ENCODE measurements around the gene MAPK14. TPM values are rescaled to one million over a fixed set of nuclear protein-coding genes. Genes with fewer than 3 reads are reported as not detected.

MAPK14 gene
- total RNA-seq, 1 donor from 2014 or later, result 41.3 TPM

- Mint-ChIP-seq H3K9me3 (ENCODE audit: unreplicated experiment) (no peaks in the 10 kb centered on the region), H3K27ac (ENCODE audit: unreplicated experiment) (no peak overlapping the region), H3K27me3 (ENCODE audit: low read depth, unreplicated experiment) (no peaks in the 10 kb centered on the region), H3K36me3 (ENCODE audit: low read depth, unreplicated experiment) (peaks cover 10% of the 10 kb centered on the region), H3K4me3 (ENCODE audit: unreplicated experiment) (no peak overlapping the region), H3K4me1 (ENCODE audit: low read depth, unreplicated experiment) (peaks cover 15% of the 10 kb centered on the region)
- DNase-seq (ENCODE audit: low read depth), result no peak
- H3K9me3 ChIP-seq (ENCODE audit: insufficient read depth, low read depth, low read length), result no peaks in the 10 kb centered on the region
- H3K27ac ChIP-seq (ENCODE audit: low read depth, low read length), result no peak overlapping the region
- H3K79me2 ChIP-seq (ENCODE audit: insufficient read depth, low read length), result no peaks in the 10 kb centered on the region
- H3K27me3 ChIP-seq (ENCODE audit: insufficient read depth, low read length), result no peaks in the 10 kb centered on the region
- no peaks in the 10 kb centered on the region for H3K4me1 ChIP-seq (ENCODE audit: insufficient read depth, low read length)
- H3K4me3 ChIP-seq (ENCODE audit: insufficient read depth, low read depth, low read length), result no peak overlapping the region
- peaks cover 32% of the 10 kb centered on the region for H3K36me3 ChIP-seq (ENCODE audit: insufficient read depth, low read length)
- H4K20me1 ChIP-seq (ENCODE audit: insufficient read depth, low read length), result peaks cover 17% of the 10 kb centered on the region
- no peak overlapping the region for H3K4me2 ChIP-seq (ENCODE audit: low read length)
- FAIRE-seq, result no peak
- H2AFZ ChIP-seq (ENCODE audit: low read depth, low read length), result no peak overlapping the region
- no peak overlapping the region for H3K9ac ChIP-seq (ENCODE audit: low read length)
- TF ChIP-seq EZH2 (IDR thresholded peaks at IDR 0.05; ENCODE audit: insufficient read depth, low read length), result no peak
- no peak for TF ChIP-seq CTCF (IDR thresholded peaks at IDR 0.05; ENCODE audit: insufficient read depth, low read depth, low read length)
Observed at GRCh38 chr6:36098920-36099647, 71.5 kb downstream of the MAPK14 start.

- Histone ChIP-seq H3K36me3 (ENCODE audit: insufficient read depth, low read length) (peaks cover 32% of the 10 kb centered on the region), H3K9ac (ENCODE audit: low read length) (no peak overlapping the region), H3K4me3 (ENCODE audit: insufficient read depth, low read depth, low read length) (no peak overlapping the region), H3K27ac (ENCODE audit: low read depth, low read length) (no peak overlapping the region), H2AFZ (ENCODE audit: low read depth, low read length) (no peak overlapping the region), H3K9me3 (ENCODE audit: insufficient read depth, low read depth, low read length) (no peaks in the 10 kb centered on the region), H3K4me1 (ENCODE audit: insufficient read depth, low read length) (no peaks in the 10 kb centered on the region), H3K4me2 (ENCODE audit: low read length) (no peak overlapping the region), H3K79me2 (ENCODE audit: insufficient read depth, low read length) (no peaks in the 10 kb centered on the region), H3K27me3 (ENCODE audit: insufficient read depth, low read length) (no peaks in the 10 kb centered on the region), H4K20me1 (ENCODE audit: insufficient read depth, low read length) (peaks cover 17% of the 10 kb centered on the region)
- Mint-ChIP-seq H3K27ac (ENCODE audit: unreplicated experiment) (no peak overlapping the region), H3K36me3 (ENCODE audit: low read depth, unreplicated experiment) (peaks cover 10% of the 10 kb centered on the region), H3K27me3 (ENCODE audit: low read depth, unreplicated experiment) (no peaks in the 10 kb centered on the region), H3K9me3 (ENCODE audit: unreplicated experiment) (no peaks in the 10 kb centered on the region), H3K4me1 (ENCODE audit: low read depth, unreplicated experiment) (peaks cover 12% of the 10 kb centered on the region), H3K4me3 (ENCODE audit: unreplicated experiment) (no peak overlapping the region)
- FAIRE-seq, result no peak
- TF ChIP-seq EZH2 (IDR thresholded peaks at IDR 0.05; ENCODE audit: insufficient read depth, low read length) (no peak), CTCF (IDR thresholded peaks at IDR 0.05; ENCODE audit: insufficient read depth, low read depth, low read length) (no peak)
- DNase-seq (ENCODE audit: low read depth), result no peak
Observed at GRCh38 chr6:36099869-36100483, 72.4 kb downstream of the MAPK14 start.

- Mint-ChIP-seq H3K27ac (ENCODE audit: unreplicated experiment) (no peak overlapping the region), H3K27me3 (ENCODE audit: low read depth, unreplicated experiment) (no peaks in the 10 kb centered on the region), H3K4me1 (ENCODE audit: low read depth, unreplicated experiment) (peaks cover 12% of the 10 kb centered on the region), H3K9me3 (ENCODE audit: unreplicated experiment) (no peaks in the 10 kb centered on the region), H3K4me3 (ENCODE audit: unreplicated experiment) (no peak overlapping the region), H3K36me3 (ENCODE audit: low read depth, unreplicated experiment) (peaks cover 13% of the 10 kb centered on the region)
- Histone ChIP-seq H3K36me3 (ENCODE audit: insufficient read depth, low read length) (peaks cover 21% of the 10 kb centered on the region), H3K4me3 (ENCODE audit: insufficient read depth, low read depth, low read length) (no peak overlapping the region), H3K79me2 (ENCODE audit: insufficient read depth, low read length) (no peaks in the 10 kb centered on the region), H3K9me3 (ENCODE audit: insufficient read depth, low read depth, low read length) (no peaks in the 10 kb centered on the region), H4K20me1 (ENCODE audit: insufficient read depth, low read length) (peaks cover 7% of the 10 kb centered on the region), H3K4me2 (ENCODE audit: low read length) (no peak overlapping the region), H2AFZ (ENCODE audit: low read depth, low read length) (no peak overlapping the region), H3K27me3 (ENCODE audit: insufficient read depth, low read length) (no peaks in the 10 kb centered on the region), H3K9ac (ENCODE audit: low read length) (no peak overlapping the region), H3K4me1 (ENCODE audit: insufficient read depth, low read length) (no peaks in the 10 kb centered on the region), H3K27ac (ENCODE audit: low read depth, low read length) (no peak overlapping the region)
- no peak for DNase-seq (ENCODE audit: low read depth)
- no peak for TF ChIP-seq EZH2 (IDR thresholded peaks at IDR 0.05; ENCODE audit: insufficient read depth, low read length)
- TF ChIP-seq CTCF (IDR thresholded peaks at IDR 0.05; ENCODE audit: insufficient read depth, low read depth, low read length), result no peak
- FAIRE-seq, result no peak
Observed at GRCh38 chr6:36101691-36102090, 74.1 kb downstream of the MAPK14 start.
